H4 (cell line): Measurements from ENCODE around the gene STX1B. TPM values are rescaled to one million over a fixed set of nuclear protein-coding genes. Genes with fewer than 3 reads are reported as not detected.

Experiments used
- DNase-seq: peaks from one replicate; pipeline ENCODE4 v3.0.0-alpha.2; 2015; ENCODE audit warnings: low spot score
- total RNA-seq: library from RNA; depleted of rRNA; stranded (reverse); fragments of >200 nt; shearing (Covaris generic); gene quantifications from 2 replicates; pipeline ENCODE4 v1.2.3, GENCODE V29; 2014

The STX1B gene
- total RNA-seq, 1 experiment from 2014 or later = 0.04 TPM

DNA sequence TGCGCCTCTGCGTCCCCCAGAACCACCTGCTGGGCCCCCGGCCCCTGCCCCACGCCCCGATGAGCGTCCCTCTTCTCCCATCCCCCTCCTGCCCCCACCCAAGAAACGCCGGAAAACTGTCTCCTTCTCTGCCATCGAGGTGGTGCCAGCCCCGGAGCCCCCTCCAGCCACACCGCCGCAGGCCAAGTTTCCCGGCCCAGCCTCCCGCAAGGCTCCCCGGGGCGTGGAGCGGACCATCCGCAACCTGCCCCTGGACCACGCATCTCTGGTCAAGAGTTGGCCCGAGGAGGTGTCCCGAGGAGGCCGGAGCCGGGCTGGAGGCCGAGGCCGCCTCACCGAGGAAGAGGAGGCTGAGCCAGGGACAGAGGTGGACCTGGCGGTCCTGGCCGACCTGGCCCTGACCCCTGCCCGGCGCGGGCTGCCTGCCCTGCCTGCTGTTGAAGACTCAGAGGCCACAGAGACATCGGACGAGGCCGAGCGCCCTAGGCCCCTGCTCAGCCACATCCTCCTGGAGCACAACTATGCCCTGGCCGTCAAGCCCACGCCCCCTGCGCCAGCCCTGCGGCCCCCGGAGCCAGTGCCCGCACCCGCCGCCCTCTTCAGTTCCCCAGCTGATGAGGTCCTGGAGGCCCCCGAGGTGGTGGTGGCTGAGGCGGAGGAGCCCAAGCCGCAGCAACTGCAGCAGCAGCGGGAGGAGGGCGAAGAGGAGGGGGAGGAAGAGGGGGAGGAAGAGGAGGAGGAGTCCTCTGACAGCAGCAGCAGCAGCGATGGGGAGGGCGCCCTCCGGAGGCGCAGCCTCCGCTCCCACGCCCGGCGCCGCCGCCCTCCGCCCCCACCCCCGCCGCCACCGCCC lies 31.0 kb downstream of the STX1B start:
- DNase-seq = no peak

- DNase-seq = no peak
These were observed 32.9 kb downstream of the STX1B start for GRCh38 chr16:30977502-30977901.

- DNase-seq = no peak
These were observed 34.0 kb downstream of the STX1B start for GRCh38 chr16:30976486-30976885.

GRCh38 chr16:30974348-30974747 lies 36.1 kb downstream of the STX1B start:
- DNase-seq = no peak

DNA sequence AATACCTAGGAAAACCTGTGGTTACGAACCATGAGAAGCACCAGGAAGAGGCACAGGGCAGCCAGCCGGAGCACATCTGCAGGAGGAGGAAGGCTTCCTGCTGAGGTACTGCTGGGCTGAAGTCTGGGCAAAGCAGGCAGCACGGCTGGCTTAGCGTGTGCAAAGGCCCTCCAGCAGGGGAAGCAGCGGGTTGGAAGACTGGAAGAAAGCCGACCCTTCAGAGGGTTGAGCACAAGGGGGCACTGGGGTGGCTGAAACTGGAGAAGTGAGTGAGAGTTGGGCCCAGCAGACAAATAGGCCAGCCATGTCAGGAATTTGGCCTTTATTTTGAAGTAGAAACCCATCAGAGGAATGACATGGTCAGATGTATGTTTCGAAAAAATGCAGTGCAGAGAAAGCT lies 37.6 kb downstream of the STX1B start:
- no peak for DNase-seq

DNA sequence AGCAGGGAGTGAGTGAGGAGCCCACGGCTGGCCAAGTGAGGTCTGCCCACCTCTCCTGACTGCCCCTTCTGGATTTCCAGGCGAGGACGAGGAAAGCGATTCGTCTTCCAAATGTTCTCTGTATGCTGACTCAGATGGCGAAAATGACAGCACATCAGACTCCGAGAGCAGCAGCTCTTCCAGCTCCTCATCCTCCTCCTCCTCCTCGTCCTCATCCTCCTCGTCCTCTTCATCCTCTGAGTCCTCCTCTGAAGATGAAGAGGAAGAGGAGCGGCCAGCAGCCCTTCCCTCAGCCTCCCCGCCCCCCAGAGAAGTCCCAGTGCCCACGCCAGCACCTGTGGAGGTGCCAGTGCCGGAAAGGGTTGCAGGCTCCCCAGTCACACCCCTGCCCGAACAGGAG lies 39.1 kb downstream of the STX1B start:
- DNase-seq = no peak

GRCh38 chr16:30969246-30969842 lies 41.1 kb downstream of the STX1B start:
- no peak for DNase-seq

- DNase-seq = no peak
These were observed 42.6 kb downstream of the STX1B start for GRCh38 chr16:30967795-30968194.

DNA sequence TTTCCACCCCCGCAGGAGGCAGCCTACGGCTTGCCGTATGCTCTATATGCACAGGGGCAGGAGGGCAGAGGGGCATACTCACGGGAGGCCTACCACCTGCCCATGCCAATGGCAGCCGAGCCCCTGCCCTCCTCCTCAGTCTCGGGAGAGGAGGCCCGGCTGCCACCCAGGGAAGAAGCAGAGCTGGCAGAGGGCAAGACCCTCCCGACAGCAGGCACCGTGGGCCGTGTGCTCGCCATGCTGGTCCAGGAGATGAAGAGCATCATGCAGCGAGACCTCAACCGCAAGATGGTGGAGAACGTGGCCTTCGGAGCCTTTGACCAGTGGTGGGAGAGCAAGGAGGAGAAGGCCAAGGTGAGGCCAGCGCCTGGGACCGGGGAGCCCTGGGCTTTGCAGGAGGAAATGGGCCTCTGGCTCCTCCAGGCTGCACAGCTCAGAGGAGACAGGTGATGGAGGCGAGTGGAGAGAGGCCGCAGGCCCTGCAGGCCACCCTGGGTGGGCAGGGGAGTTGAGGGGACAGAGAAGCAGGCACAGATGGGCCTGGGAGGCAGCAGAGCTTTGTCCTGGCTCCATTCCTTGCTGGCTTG lies 44.3 kb downstream of the STX1B start:
- DNase-seq = no peak

- no peak for DNase-seq
These were observed 45.0 kb downstream of the STX1B start for GRCh38 chr16:30965436-30965835.

GRCh38 chr16:30964574-30965226 lies 45.7 kb downstream of the STX1B start:
- DNase-seq = no peak

DNA sequence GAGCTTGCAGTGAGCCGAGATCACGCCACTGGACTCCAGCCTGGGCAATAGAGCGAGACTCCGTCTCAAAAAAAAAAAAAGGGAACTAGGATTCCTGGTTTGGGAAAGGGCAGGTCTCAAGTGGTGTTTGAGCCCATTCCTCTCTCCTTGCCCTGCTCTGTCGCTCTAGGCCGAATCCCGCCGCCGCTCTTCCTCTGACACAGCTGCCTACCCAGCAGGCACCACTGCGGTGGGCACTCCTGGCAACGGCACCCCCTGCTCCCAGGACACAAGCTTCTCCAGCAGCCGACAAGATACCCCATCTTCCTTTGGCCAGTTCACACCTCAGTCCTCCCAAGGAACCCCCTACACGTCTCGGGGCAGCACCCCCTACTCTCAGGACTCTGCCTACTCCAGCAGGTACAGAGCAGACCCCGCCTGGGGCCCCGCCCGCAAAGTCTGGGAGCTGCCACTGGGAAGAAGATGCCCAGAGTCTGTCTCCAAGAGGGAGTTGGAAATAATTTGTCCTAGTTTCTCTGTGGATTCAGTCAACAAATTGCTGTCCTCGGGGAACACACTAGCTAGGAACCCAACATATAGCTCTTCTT lies 46.4 kb downstream of the STX1B start:
- DNase-seq = no peak

DNA sequence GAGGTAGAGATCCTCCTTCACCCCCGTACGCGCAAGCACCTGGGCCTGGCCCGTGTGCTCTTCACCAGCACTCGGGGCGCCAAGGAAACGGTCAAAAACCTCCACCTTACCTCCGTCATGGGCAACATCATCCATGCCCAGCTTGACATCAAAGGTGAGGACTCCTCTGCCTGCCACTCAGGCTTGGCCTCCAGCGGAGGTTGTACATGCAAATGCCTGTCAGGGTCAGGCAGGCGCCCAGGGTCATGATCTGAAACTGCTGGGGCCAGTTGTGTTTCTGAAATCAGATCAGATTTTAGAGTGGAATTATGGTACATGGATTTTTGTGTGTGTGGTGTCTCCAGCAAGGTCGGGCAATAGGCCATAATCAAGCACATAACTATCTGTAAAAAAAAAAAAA lies 49.1 kb downstream of the STX1B start:
- DNase-seq = no peak

DNA sequence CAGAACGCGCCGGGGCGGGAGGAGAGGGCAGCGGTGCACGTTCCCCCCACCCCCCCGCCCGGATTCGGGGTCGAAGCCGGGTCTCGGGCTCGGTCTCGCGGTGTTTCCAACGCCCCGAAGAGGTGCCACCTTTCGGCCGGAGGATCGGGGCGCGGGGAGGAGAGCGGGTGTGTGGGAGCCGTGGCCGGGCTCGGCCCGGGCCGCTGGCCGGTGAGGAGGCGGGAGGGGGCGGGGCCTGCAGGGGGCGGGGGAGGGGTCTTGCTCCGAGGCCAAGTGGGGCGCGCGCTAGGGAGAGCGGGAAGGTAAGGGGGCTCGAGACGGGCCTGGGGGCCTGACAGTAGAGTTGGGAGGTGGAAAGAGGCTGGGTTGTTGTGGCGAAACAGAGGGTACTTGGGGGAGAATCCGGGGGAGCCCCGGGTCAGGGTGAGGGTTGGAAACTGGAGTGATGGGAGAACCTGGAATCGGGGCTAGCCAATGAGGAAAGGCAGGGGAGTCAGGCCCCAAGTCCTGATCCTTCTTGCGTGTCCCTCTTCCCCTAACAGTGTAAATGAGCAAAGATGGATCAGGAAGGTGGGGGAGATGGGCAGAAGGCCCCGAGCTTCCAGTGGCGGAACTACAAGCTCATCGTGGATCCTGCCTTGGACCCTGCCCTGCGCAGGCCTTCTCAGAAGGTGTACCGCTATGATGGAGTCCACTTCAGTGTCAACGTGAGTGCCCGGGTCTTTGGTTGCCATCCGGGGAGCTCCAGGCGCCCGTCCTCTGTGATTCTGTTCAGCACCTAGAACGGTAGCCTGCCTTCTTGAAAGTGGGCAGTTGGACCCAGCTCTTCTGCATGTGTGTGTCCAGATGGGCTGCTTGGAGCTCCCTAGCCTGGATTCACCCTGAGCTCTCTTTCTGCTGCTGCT lies 52.0 kb downstream of the STX1B start:
- DNase-seq = no peak

GRCh38 chr16:30957456-30958174 lies 52.8 kb downstream of the STX1B start, which contains the start of gene SETD1A:
Gene SETD1A, plus strand, starts transcription at chr16:30957754. Its CDS starts 978 bp downstream, at chr16:30958732.
- peak; percentile 94 for DNase-seq

- peak; percentile 89 for DNase-seq
These were observed 53.6 kb downstream of the STX1B start for GRCh38 chr16:30956601-30957455.

- no peak for DNase-seq
These were observed 55.4 kb downstream of the STX1B start for GRCh38 chr16:30954993-30955392.

DNA sequence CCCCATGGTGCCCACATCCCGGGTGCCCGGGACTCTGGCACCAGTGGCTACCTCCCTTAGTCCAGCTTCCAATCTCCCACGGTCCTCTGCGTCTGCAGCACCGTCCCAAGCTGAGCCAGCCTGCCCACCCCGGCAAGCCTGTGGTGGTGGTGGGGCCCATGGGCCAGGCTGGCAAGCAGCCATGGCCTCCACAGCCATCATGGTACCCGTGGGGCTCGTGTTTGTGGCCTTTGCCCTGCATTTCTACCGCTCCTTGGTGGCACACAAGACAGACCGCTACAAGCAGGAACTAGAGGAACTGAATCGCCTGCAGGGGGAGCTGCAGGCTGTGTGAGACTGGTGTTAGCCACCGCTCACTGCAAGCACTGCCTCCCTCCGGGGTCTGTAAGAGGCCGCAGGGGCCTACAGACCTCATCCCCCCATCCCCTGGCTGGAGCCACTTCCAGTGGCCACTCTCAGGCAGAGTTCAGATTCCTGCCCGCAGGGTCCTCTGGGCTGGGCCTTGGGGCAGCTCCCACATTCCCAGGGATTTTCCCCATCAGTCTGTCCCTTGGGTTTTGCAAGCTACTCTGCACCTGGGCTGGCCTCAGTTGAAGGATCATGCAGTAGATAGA lies 56.8 kb downstream of the STX1B start:
- peak; percentile 44 for DNase-seq

DNA sequence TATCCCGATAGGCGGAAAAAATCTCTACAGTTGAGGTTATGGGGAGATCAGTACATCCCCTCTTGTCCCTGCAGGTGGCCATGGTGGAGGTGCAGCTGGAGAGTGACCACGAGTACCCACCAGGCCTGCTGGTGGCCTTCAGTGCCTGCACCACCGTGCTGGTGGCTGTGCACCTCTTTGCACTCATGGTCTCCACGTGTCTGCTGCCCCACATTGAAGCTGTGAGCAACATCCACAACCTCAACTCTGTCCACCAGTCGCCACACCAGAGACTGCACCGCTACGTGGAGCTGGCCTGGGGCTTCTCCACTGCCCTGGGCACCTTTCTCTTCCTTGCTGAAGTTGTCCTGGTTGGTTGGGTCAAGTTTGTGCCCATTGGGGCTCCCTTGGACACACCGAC lies 57.3 kb downstream of the STX1B start:
- no peak for DNase-seq
